HG03159 (cell line): ENCODE data around the gene PRKCE.

Experiments
- ATAC-seq: cut with Tn5 transposase; IDR thresholded peaks from one replicate; pipeline ENCODE4 v1.9.1; 2021; ENCODE audit warnings: mild to moderate bottlenecking, moderate library complexity; ENCODE audit not compliant: unreplicated experiment

The PRKCE gene

DNA sequence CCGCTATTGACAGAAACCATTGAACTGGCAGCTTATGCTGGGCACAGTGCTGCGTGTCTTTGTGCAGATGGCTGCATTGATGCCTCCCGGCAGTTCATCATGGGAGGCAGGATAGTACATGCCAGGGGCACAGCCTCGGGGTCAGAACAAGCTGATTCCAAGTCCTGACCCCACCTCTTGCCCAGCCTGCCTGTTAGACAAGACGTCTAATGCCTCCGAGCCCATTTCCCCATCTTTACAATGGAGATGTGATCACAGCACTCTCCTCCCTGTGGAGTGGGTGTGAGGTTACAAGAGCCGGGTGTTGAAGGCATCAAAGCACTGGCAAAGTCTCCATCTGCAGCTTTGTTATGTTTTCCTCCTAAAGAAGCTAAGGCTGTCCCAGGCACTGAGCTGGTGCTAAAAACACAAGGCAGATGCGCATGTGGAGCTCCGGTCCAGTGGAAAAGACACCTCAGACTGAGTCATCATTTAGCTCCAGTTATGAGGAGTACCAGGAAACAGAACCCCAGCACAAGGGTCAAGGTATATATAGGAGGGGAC lies 520.0 kb downstream of the PRKCE start:
- ATAC-seq: no peak

DNA sequence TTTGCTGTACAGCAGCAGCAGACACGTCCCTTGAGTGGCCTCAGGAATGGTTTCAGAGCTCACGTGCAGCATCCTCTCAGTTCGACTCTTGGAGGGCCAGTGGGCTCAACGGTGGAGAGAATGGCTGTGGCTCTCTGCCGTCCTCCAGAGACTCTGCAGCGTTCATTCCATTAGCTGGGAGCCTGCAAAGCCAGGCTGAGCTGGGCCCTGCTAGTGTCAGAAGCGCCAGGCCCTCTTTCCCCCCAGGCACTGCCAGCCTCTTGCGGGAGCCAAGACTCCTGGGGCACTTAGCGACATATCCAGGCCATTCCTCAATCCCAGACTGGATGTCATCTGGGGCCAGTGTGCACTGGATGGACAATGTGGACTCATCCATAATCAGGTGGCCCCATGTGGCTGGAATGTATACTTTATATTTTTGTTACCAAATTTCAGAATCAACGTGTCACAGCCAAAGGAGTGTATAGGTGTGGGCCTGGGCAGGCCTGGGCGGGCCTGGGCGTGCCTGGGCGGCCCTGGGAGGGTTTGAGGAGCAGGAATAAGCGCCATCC lies 520.6 kb downstream of the PRKCE start:
- ATAC-seq: no peak

- ATAC-seq: no peak
These were observed 521.6 kb downstream of the PRKCE start for GRCh38 chr2:46173030-46173429.

DNA sequence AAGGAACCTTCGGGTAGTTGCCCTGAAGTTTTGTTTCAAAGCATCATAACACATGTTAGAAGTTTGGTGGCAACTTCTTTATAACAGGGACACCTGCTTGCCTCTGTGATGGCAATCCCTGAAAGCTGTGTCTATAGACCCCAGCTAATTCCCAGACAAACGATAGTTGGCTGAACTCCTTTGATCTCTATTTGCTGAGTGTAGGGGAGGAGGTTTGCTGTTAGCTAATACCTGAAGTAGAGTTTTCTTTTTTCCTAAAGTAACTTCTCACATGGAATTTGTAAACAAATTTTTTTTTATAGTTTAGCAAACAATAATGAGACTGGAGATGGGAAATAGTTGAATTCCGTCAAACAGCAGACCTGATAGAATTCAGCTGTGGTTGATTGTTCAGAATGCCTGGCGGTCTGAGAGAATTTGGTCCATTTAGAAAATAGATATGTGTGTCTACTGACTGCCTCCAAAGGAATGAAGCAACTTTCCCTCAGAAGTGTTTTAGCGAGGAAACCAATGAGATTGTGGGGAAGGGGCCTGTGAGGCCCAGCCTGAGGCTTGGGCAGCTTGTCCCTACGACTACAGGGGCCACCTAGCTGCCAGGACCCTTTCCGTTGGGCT lies 522.3 kb downstream of the PRKCE start:
- no peak for ATAC-seq

GRCh38 chr2:46174345-46175170 lies 523.1 kb downstream of the PRKCE start:
- ATAC-seq: no peak

DNA sequence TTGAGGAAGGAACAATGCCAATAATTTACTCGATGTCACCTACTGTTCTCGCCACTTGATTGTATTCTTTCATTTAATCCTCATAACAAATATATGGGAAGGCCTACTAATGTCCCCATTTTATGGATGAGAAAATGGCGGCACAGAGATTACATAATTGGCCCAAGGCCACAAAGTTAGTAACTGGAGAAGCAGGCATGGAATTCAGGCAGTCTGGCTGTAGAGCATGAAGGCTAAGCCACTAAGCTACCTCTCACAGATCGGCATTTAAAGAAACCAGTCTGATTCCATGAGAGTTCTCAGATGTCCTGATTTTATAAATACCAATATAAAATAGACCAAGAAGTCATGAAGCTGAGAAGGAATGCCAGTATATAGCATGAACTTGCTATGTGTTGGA lies 523.9 kb downstream of the PRKCE start:
- ATAC-seq: no peak

- no peak for ATAC-seq
These were observed 526.1 kb downstream of the PRKCE start for GRCh38 chr2:46177461-46178089.

- no peak for ATAC-seq
These were observed 527.7 kb downstream of the PRKCE start for GRCh38 chr2:46179037-46179621.

DNA sequence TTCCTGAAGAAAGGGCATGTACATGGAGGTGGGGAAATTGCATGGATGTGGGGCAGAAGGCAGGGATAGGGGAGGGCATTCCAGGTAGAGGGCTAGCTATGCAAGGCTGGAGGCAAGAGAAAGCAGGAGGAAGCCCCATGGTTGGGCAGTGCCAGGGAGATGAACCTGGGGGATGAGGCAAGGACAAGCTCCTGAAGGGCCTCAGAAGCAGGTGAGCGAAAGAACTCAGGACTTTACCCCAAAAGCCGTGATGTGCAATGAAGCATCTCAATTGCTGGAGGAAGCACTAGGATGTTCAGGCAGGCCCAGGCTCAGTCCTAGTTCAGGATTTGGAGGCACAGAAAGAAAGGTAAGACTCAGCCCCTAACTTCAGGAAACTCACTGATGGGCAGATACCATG lies 528.7 kb downstream of the PRKCE start:
- no peak for ATAC-seq

DNA sequence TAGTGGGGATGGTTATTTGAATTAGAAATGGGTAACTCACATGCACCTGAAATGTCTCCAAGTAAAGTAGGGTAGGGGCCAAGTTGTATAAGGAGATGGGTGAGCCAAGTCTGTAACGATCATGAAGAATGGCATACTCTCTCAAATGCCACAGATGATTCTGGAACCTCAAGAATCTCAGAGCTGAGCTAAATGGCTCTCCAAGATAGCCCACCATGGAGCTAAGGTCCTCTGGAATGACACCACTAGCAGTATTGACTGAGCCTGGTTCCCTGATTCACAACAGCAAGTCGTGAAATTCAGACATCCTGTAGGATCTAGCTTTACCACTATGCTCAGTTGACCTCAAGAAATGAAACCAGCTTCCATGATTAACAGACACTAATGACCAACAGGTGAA lies 529.8 kb downstream of the PRKCE start:
- no peak for ATAC-seq

GRCh38 chr2:46181789-46182530 lies 530.5 kb downstream of the PRKCE start:
- no peak for ATAC-seq

DNA sequence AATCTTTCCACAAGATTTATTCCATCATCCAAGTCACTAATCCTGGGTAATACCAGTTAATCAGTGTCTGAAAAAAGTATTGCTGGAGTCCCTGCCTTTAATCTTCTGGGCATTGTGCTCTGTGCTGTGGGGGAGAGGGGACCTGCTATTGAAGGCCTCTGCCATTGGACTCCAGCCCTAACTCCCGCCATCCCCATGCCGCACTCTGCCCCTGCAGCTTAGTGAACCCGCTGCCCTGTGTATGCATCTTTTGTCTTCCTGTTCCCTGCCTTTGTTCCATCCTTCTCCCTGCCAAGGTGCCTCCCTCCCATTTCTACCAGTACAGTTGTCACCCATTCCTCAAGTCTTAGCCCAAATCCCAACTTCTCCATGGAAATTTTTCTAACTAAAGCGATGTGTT lies 532.0 kb downstream of the PRKCE start:
- ATAC-seq: no peak

DNA sequence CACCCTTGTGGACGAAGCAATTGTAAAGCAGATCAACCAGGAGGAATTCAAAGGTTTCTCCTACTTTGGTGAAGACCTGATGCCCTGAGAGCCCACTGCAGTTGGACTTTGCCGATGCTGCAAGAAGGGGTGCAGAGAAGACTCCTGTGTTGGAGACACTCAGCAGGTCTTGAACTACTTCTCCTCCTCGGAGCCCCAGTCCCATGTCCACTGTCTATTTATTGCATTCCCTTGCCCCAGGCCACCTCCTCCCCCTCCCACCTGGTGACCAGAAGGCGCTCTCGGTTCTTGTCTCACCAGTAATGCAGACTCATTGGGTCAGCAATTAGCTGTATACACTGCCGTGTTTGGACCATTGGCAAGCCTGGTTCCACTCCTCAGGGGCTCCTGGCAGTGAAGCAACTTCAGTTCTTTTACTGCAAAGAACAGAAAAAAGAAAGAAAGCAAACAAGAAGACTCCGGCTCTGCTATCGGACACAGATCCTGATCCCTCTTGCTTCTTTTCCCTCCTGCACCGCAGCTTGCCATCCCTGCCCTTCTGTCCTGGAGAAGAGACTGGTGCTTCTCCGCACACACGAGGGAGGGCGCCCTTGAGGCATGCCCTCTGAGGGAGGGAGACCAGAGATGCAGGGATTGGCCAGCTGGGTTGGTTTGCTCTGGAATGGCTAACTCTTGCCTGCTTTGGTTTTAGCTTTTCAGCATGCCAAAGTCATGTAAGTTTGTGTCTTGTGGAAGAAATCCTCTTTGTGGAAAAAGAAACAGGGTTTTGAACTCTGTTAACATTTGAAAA lies 533.5 kb downstream of the PRKCE start:
- no peak for ATAC-seq

GRCh38 chr2:46187112-46187618 lies 535.7 kb downstream of the PRKCE start:
- ATAC-seq: peak; percentile 70

GRCh38 chr2:46188041-46188716 lies 536.7 kb downstream of the PRKCE start:
- no peak for ATAC-seq

- no peak for ATAC-seq
These were observed 541.9 kb downstream of the PRKCE start for GRCh38 chr2:46193356-46193755.

DNA sequence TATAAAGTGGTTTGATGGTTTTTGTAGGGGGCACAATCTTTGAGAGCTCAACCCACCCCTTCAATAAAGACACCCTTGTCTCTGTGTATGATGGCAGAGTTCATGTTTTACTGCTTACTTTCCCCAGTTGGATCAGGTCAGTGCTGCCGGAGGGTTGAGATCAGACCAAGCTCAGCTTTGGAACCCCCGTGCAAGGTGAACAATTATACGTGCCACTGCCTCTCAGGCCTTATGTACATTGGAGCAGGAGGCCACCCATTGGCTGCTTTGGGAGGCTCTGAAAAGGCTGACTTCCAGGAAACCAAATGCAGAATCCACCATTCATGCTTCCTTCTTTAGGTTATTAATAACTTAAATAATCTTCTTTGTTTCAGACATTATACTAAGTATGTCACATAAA lies 542.4 kb downstream of the PRKCE start:
- no peak for ATAC-seq

DNA sequence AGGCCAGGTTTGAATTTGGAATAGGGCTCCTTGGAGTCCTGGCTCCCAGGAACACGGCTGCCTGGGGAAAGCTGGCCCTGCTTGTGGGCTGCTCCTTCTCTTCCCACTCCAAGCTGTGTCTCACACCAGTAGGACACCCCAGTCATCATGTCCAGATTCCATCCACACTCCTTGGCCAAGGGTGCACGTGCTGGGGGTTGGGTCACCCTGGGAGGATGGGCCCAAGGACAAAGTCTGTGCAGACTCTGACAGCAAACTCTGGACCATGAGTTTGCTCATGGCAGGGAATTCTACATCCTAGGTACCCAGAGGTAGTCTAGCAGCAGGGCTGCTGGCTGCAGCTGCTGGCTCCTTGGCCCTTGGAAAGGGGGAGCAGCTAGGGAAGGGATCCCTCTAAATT lies 543.4 kb downstream of the PRKCE start:
- ATAC-seq: no peak

GRCh38 chr2:46195819-46196218 lies 544.3 kb downstream of the PRKCE start:
- no peak for ATAC-seq
